H1 (cell line): ENCODE data around the gene KCTD16. TPM values are rescaled to one million over a fixed set of nuclear protein-coding genes. Genes with fewer than 3 reads are reported as not detected.
A peak's percentile ranks its signal among the peaks of the same experiment; 100 is the strongest.

Experiments used
- ATF2 ChIP-seq: IDR thresholded peaks from 2 replicates; pipeline ENCODE4 v1.6.1; 2012; ENCODE audit warnings: low read length, inconsistent platforms
- CHD7 ChIP-seq: fragments of 300-600 bp; sonication (generic); IDR thresholded peaks from 2 replicates; pipeline ENCODE4 v1.7.1; 2012; ENCODE audit warnings: low read length, moderate library complexity, mild to moderate bottlenecking, inconsistent platforms; ENCODE audit not compliant: insufficient replicate concordance
- MAX ChIP-seq: IDR thresholded peaks from 2 replicates; pipeline ENCODE4 v1.6.1; 2012; ENCODE audit warnings: inconsistent platforms
- polyA plus RNA-seq, 7 experiments: library from polyadenylated mRNA; depleted of rRNA in 3 of 7; stranded (reverse) in 5 of 7; unstranded in 2 of 7; fragments of >200 nt in 5 of 7; fragments of 200-250 nt in 2 of 7; gene quantifications; 1 replicate in 5 of 7; 2 replicates in 1 of 7; 4 replicates in 1 of 7; pipeline versions ENCODE4 v1.2.1 to v1.2.3, GENCODE V29; 2011 to 2013; ENCODE audit warnings: missing spikeins in 2 of 7, mixed read lengths in 2 of 7
- total RNA-seq: library from RNA; stranded (reverse); fragmentation: NEBNext Ultra II Directional; extraction: Animal tissue kit (Norgen Biotek cat#: 25700); gene quantifications from 2 replicates; pipeline ENCODE4 v1.2.1, GENCODE V29; 2021

KCTD16 gene
- total and polyA plus RNA-seq, 2 of the 8 experiments (the other 6 are each of a cell fraction or from before 2014, with no cell fraction given) = 0.03 to 0.24 TPM

- peak; percentile 45 for TF ChIP-seq CHD7
- no peak for TF ChIP-seq ATF2
- 0 out of 2 replicates have a peak, but pooled peaks have one; percentile 14 for TF ChIP-seq MAX
Measured at GRCh38 chr5:144487761-144488160, 317.1 kb downstream of the KCTD16 start (continued).
